Colonic mucosa (tissue), 4 donors: ENCODE results near the gene TBPL1. TPM values are rescaled to one million over a fixed set of nuclear protein-coding genes. Genes with fewer than 3 reads are reported as not detected.

Experiments used
- DNase-seq: peaks from one replicate; pipeline ENCODE4 v3.0.0-alpha.2; 2020
- H3K27ac ChIP-seq: fragments of 200-600 bp; one replicate; pipeline ENCODE4 v1.8.0; 2021
- H3K27me3 ChIP-seq: fragments of 200-600 bp; one replicate; pipeline ENCODE4 v1.8.0; 2021
- H3K36me3 ChIP-seq: fragments of 200-600 bp; one replicate; pipeline ENCODE4 v1.8.0; 2021
- H3K4me1 ChIP-seq: fragments of 200-600 bp; one replicate; pipeline ENCODE4 v1.8.0; 2021; ENCODE audit warnings: mild to moderate bottlenecking
- H3K4me3 ChIP-seq: fragments of 200-600 bp; one replicate; pipeline ENCODE4 v1.8.0; 2021
- H3K9ac ChIP-seq, 2 donors: one replicate each; pipeline ENCODE4 v1.7.0; 2013; ENCODE audit warnings: control low read depth in 2 of 2, low read depth in 2 of 2, low read length in 2 of 2
- H3K9me3 ChIP-seq: fragments of 200-600 bp; one replicate; pipeline ENCODE4 v1.8.0; 2021
- intact Hi-C: fragments of 100-400 bp; cut with DNase I; formaldehyde crosslinking; loops from one replicate; pipeline ENCODE4 v1.14.1; 2022
- total RNA-seq, 2 donors: library from RNA; stranded (reverse); fragmentation: NEBNext Ultra II Directional in 1 of 2; extraction: Animal tissue kit (Norgen Biotek cat#: 25700) in 1 of 2; gene quantifications; one replicate each; pipeline ENCODE4 v1.2.1, GENCODE V29; 2021
- TF ChIP-seq, protein P1 (sequence below): fragments of 200-600 bp; IDR thresholded peaks from one replicate; pipeline ENCODE4 v1.8.0; 2022; ENCODE audit warnings: antibody characterized with exemption, mild to moderate bottlenecking
- donor health status: healthy.
- donor health status: DM: no; HTN: no; CAD: no.
- donor health status: DM: no; HTN: no; CAD: no.

TBPL1 gene
- total RNA-seq, 2 donors from 2014 or later, result 28.1 to 29.0 TPM

DNA sequence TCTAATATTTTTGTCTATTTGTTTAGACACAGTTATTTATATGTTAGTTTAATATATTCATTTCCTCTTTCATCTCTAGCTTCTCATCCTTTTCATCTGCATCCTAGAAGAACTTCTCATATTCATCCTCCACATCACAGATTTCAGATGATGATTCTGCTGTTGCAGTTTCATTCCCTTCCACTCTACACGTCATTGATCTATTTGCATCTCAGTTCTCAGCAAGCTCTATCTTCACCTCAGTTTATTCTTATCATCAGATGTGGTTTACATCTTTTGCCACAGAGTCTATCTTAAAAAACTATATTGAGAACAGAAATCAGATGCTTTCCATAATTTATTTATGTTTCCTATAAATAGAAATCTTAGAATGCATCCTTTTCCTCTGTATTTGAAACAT, 86.1 kb downstream of the TBPL1 start:
- Histone ChIP-seq H3K4me1 (no peaks in the 10 kb centered on the region), H3K4me3 (no peak overlapping the region), H3K27me3 (no peaks in the 10 kb centered on the region), H3K36me3 (no peaks in the 10 kb centered on the region), H3K27ac (no peak overlapping the region), H3K9ac (no peak overlapping the region), H3K9me3 (no peaks in the 10 kb centered on the region)
- TF ChIP-seq, protein P1, sequence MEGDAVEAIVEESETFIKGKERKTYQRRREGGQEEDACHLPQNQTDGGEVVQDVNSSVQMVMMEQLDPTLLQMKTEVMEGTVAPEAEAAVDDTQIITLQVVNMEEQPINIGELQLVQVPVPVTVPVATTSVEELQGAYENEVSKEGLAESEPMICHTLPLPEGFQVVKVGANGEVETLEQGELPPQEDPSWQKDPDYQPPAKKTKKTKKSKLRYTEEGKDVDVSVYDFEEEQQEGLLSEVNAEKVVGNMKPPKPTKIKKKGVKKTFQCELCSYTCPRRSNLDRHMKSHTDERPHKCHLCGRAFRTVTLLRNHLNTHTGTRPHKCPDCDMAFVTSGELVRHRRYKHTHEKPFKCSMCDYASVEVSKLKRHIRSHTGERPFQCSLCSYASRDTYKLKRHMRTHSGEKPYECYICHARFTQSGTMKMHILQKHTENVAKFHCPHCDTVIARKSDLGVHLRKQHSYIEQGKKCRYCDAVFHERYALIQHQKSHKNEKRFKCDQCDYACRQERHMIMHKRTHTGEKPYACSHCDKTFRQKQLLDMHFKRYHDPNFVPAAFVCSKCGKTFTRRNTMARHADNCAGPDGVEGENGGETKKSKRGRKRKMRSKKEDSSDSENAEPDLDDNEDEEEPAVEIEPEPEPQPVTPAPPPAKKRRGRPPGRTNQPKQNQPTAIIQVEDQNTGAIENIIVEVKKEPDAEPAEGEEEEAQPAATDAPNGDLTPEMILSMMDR, result no peak
- intact Hi-C loops, result no loop called here
- no peak for DNase-seq

Other genes with a start within 250 kb of the TBPL1 start
- 1 to 10 TPM; 4.4 to 5.1 TPM for gene TCF21, start 64.1 kb upstream of the TBPL1 start, total RNA-seq
- gene SLC2A12, start 99.4 kb downstream of the TBPL1 start, total RNA-seq, result 1 to 10 TPM in 1 of 2 donors, under 1 TPM in 1; 0.84 to 3.0 TPM